ENCODE measurements around the gene SRRM3.
"Not testable (repeated sequence)": the region's sequence is repeated elsewhere in the genome, so short reads cannot be mapped to it uniquely, and the experiment has no call there.

Gene SRRM3

GRCh38 chr7:76201732-76202665, at the start of gene SRRM3:
Gene SRRM3 (plus strand): TSS chr7:76201896. CDS start chr7:76235067, 33,171 bp downstream.
- peak; percentile 65 to 75 for DNase-seq (ENCODE audit: low read depth in 1 of 2, low spot score in 1 of 2)

DNA sequence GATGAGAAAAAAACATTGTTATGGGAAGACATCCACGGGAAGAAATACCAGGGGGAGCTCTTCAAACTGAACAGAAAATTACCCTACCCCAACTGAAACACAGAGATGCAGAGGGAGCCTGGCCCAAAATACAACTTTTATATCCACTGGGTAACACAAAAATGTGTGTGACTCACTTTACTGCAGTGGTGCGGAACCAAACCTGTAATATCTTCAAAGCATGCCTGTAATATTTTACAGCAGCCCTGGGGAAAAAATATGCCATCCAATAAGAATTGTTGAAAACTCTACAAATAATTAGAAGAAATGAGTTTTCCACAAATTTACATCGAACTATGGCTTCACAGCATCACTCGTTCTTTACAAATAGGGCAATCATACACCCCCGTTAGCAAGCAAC, 49.8 kb upstream of the SRRM3 start:
- DNase-seq (ENCODE audit: low read depth in 1 of 2, low spot score in 1 of 2), result no peak

- not testable (repeated sequence) for DNase-seq (ENCODE audit: low read depth in 1 of 2, low spot score in 1 of 2)
Observed at GRCh38 chr7:76153571-76154230, 48.0 kb upstream of the SRRM3 start.

DNA sequence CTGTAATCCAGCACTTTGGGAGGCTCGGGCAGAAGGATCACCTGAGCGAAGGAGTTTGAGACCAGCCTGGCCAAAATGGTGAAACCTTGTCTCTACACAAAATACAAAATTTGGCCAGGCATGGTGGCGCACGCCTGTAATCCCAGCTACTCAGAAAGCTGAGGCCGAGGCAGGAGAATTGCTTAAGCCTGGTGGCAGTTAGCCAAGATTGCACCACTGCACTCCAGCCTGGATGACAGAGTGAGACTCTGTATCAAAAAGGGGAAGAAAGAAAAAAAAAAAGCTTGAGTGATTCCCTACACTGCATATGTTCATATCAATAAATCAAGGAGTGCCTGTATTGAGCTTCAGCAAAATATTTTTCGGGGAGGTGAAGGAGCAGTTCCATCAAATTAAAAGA, 45.8 kb upstream of the SRRM3 start:
- DNase-seq (ENCODE audit: low read depth in 1 of 2, low spot score in 1 of 2), result no peak

GRCh38 chr7:76156992-76157685, 44.6 kb upstream of the SRRM3 start:
- not testable (repeated sequence) for DNase-seq (ENCODE audit: low read depth in 1 of 2, low spot score in 1 of 2)

DNA sequence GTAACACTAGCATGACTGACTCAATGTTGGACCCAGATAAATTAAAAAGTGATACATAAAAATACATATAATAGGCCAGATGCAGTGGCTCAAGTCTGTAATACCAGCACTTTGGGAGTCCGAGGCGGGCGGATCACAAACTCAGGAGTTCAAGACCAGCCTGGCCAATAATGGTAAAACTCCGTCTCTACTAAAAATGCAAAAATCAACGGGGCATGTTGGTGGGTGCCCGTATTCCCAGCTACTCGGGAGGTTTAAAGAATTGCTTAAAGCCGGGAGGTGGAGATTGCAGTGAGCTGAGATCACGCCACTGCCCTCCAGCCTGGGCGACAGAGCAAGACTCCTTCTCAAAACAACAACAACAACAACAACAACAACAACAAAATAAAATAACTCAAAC, 43.3 kb upstream of the SRRM3 start:
- DNase-seq (ENCODE audit: low read depth in 1 of 2, low spot score in 1 of 2), result not testable (repeated sequence)

GRCh38 chr7:76162416-76163170, 39.1 kb upstream of the SRRM3 start:
- not testable (repeated sequence) for DNase-seq (ENCODE audit: low read depth in 1 of 2, low spot score in 1 of 2)

DNA sequence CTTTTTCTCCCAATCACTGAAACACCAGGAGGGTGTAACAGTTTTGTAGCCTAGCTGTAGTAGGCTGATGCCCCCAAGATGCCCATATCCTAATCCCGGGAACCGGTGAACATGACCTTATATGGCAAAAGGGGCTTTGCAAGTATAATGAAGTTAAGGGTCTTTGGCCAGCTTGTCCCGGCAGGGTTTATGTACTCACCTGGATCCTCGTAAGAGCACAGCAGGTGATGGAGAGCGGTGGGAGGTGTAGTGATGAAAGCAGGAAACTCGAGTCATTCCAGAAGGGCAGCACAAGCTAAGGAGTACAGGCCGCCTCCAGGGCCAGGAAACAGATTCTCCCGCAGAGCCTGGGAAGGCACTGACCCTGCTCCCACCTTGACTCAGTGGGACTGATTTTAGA, 37.9 kb upstream of the SRRM3 start:
- DNase-seq (ENCODE audit: low read depth in 1 of 2, low spot score in 1 of 2), result not testable (repeated sequence)

DNA sequence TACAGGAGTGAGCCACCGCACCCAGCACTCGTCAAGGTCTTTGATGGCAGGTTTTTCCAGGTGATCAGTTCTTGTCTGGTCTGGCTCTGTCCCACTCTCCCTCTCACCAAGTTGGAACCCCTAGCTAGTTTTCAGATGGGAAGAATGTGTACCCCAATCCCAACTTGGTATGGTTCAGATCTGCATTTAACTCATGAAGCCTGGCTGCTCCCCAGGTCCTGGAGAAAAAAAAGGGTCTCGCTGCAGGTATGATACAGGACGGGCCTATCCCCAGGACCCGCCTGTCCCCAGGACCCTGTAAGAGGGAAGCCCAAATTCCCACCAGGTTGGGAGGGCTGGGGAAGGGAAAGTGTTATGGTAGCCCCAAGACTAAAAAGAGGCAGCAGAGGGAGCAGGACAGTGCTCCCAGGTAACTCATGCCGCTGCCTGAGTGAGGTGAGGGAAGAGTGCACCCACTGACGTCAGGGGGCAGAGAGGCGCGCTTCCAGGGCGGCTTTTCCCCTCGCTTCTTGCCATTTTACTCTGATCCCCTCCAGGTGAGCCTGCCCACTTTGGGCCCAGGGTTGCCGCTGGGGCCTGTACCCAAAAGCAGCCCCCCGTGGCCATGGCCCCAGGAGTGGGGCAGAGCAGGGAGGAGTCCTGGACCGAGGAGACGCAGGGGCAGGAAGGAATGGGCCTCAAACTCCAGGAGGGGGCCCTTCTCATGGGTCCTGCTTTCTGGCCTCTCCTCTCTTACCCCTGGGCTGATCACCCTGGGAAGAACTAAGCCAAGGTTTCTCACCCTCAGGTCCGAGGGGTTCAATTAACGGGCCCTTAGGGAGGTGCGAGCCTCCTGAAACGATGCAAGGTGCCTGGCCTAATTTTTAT, 36.4 kb upstream of the SRRM3 start:
- no peak for DNase-seq (ENCODE audit: low read depth in 1 of 2, low spot score in 1 of 2)

- DNase-seq (ENCODE audit: low read depth in 1 of 2, low spot score in 1 of 2), result no peak
Observed at GRCh38 chr7:76165973-76166403, 35.7 kb upstream of the SRRM3 start.

DNA sequence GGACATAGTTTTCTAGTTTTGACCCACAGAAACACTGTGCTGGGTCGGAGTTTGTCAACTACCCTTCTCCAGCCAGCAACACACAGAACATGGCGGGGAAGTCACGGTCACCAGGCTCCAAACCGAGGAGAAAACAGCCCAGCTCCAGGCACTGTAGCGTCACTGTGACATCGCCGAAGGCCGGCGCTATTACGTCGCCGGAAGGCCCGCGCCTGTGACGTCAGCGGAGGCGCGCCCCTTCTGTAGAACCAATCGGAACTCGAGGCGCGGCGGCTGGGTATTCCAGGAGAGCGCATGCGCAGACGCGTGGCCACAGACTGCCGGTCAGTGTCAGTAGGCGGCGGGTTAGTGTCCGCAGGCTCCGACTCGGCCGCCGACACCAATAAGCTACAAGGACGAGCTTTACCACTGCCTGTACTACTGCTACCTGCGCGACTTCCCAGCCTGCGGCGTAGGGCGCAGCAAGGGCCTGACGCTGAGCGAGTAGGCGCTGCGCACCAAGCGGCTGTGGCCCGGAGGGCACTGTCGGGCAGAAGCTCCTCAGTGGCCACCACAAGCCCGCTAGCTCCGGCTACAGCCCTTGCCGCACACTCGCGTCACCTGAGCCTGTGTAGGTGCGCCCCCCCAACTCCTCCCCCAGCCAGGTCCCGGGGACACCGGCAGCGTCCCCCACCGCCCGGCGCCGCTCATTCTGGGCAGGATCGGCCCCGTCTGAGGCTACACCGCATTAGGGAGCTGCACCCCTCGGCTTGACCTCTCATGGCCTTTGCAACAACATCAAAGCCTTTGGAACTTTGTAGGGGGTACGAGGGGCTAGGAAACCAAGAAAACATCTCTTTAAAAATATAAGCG, 35.1 kb upstream of the SRRM3 start:
- peak; percentile 83 to 87 for DNase-seq (ENCODE audit: low read depth in 1 of 2, low spot score in 1 of 2)

- no peak for DNase-seq (ENCODE audit: low read depth in 1 of 2, low spot score in 1 of 2)
Observed at GRCh38 chr7:76173566-76174205, 28.0 kb upstream of the SRRM3 start.

DNA sequence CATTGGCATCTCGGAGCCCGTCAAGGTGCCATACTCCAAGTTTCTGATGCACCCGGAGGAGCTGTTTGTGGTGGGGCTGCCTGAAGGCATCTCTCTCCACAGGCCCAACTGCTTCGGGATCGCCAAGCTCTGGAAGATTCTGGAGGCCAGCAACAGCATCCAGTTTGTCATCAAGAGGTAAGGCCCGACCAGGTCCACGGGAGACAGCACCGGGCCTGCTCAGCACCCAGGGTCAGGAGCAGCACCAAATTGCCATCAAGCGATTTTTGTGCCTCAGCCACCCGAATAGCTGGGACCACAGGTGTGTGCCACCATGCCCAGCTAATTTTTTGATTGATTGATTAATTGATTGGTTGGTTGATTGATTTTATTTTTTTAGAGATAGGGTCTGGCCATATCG, 24.7 kb upstream of the SRRM3 start:
- not testable (repeated sequence) for DNase-seq (ENCODE audit: low read depth in 1 of 2, low spot score in 1 of 2)

DNA sequence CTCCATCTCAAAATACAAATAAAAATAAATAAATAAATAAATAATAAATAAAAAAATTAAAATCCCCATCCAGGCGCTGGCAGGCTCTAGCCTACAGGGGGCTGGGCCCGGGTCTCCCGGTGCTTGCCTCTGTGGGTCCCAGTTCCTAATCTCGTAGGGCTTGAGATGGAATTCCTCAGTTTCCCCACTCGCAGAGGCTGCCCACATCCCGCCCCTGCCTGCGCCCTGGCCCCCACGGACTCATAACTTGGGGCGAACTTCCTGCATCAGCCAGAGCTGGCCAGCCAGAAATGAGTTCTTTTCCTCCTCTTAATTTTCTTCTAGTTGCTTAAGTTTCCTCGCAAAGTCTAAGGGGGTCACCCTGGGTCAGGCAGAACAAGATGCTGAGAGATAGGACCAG, 22.0 kb upstream of the SRRM3 start:
- no peak for DNase-seq (ENCODE audit: low read depth in 1 of 2, low spot score in 1 of 2)

DNA sequence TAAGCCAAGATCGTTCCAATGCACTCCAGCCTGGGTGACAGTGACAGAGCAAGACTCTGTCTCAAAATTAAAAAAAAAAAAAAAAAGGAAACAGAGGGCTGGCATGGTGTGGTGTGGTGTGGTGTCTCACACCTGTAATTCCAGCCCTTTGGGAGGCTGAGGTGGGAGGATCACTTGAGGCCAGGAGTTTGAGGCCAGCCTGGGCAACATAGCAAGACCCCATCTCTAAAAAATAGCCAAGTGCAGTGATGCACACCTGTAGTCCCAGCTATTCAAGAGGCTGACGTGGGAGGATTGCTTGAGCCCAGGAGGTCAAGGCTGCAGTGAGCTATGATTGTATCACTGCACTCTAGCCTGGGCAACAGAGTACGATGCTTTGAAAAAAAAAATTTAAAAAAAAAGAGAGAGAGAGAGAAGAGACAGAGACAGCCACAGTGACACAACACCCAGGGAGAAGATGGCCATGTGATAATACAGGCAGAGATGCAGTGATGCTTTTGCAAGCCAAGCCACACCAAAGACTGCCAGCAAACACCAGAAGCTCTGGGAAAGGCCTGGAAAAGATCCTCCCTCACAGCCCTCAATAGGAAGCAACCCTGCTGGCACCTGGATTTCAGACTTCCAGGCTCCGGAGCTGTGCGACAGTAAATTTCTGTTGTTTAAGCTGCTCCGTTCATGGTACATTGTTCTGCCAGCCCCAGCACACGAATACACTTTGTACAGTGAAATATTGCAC, 19.3 kb upstream of the SRRM3 start:
- no peak for DNase-seq (ENCODE audit: low read depth in 1 of 2, low spot score in 1 of 2)

GRCh38 chr7:76185187-76185896, 16.4 kb upstream of the SRRM3 start:
- DNase-seq (ENCODE audit: low read depth in 1 of 2, low spot score in 1 of 2), result no peak

DNA sequence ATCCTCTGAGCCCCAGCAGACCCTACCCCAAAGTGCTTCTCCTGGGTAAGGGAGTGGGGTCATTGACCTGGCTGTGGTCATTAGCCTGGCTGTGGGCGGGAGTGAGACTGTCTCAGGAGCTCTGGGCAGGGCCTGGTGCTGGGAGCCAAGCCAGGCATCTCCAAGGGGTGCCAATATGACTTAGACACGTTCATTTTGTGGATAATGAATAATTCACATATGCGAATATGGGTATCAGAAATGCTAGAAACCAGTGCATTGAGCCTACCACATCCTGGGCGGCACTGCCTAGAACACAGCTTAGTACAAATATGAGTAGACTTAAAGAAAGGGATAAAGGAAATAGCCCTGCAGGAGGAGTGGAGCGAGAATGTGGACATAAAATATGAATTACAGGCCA, 14.4 kb upstream of the SRRM3 start:
- no peak for DNase-seq (ENCODE audit: low read depth in 1 of 2, low spot score in 1 of 2)

All from activated T-helper 1 cell treated with anti-CD3 and anti-CD28 coated beads, Interleukin-2, amount 50 U/mL, for 16 hours (primary cell).